GM12865 (cell line): Measurements from ENCODE around the gene MGMT.

Source experiments
- DNase-seq: peaks from one replicate; pipeline ENCODE4 v3.0.0; 2010; ENCODE audit warnings: low read depth
- H3K4me3 ChIP-seq: 2 replicates; pipeline ENCODE4 v1.5.1; 2011; ENCODE audit warnings: mild to moderate bottlenecking, low read depth, low read length, control low read depth
- TF ChIP-seq, protein P1 (sequence below): IDR thresholded peaks from 2 replicates; pipeline ENCODE4 v1.5.1; 2011; ENCODE audit warnings: low read length, control low read depth, low read depth, inconsistent platforms; ENCODE audit not compliant: insufficient read depth; ENCODE audit errors: missing control alignments

The MGMT gene

DNA sequence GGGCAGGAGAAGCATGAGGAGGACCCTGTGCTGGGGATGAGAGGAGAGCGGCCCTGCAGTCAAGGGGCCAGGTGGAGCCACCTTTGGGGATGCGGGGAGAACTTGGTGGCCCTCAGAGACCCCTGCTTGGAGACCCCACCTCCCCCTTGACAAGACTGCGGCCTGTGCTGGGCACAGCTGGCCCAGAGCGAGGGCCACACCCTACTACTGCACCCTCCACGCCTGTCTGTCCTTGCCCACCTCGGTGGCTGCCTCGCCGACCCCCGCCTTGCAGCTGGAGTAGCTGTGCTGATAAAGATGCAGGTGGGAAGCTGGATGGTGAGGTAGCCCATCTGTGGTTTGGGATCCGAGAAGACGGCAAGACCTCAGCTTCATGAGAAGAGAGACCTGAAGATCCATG is 186.8 kb downstream of the MGMT start:
- TF ChIP-seq, protein P1, sequence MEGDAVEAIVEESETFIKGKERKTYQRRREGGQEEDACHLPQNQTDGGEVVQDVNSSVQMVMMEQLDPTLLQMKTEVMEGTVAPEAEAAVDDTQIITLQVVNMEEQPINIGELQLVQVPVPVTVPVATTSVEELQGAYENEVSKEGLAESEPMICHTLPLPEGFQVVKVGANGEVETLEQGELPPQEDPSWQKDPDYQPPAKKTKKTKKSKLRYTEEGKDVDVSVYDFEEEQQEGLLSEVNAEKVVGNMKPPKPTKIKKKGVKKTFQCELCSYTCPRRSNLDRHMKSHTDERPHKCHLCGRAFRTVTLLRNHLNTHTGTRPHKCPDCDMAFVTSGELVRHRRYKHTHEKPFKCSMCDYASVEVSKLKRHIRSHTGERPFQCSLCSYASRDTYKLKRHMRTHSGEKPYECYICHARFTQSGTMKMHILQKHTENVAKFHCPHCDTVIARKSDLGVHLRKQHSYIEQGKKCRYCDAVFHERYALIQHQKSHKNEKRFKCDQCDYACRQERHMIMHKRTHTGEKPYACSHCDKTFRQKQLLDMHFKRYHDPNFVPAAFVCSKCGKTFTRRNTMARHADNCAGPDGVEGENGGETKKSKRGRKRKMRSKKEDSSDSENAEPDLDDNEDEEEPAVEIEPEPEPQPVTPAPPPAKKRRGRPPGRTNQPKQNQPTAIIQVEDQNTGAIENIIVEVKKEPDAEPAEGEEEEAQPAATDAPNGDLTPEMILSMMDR: no peak

DNA sequence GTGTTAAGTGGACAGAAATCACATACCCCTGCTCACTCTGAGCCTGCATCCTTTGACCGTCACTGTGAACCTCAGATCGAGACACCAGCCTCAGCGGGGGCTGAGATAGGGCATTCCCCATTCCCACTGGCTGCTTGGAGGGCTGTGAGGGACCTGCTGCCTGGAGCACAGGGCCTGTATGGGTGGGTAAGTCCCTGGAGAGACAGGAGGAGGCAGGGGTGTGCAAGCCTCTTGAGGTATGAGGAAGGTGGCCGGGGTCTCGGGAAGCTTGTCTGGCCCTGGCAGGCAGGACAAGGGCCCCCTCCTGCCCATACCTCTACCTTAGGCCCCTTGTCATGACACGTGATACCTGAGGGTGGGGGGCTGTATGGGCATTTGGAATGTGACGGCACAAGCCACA is 187.4 kb downstream of the MGMT start:
- H3K4me3 ChIP-seq: no peak overlapping the region
- no peak for DNase-seq
- TF ChIP-seq, protein P1: no peak

More for the DNA sequence above, 186.8 kb downstream of the MGMT start:
- no peak for DNase-seq
- no peak overlapping the region for H3K4me3 ChIP-seq

DNA sequence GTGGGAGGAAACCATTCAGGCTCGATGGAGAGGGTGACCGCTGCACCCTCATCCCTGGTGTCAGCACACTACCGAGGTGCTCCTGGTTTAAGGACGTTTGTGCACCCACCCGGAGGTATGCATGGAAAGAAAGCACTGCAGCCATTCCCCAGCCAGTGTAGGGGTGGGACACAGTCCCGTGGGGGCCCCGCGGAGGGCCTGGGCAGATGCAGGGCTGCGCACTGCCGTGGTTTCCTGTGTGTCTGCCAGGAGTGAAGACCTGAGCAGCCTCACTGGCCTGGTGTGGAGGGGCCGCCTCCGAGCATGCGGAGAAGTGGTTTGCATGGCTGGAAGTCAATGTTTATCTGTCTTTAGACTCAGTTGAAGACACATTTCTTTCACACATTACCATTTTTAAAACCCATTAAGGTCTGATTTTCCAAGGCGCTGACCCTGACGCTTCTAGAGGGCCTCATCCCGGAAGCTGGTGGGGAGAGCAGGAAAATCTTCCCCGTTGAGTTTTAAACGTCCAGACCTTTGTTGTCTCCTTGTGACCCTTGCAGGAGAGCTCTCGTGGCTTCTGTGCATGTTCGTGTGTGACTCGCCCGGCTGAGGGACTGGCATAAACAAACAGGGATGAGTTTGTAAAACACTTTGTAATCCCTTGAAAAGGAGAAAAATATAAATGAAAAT is 188.1 kb downstream of the MGMT start:
- TF ChIP-seq, protein P1: no peak
- no peak for DNase-seq
- no peak overlapping the region for H3K4me3 ChIP-seq

DNA sequence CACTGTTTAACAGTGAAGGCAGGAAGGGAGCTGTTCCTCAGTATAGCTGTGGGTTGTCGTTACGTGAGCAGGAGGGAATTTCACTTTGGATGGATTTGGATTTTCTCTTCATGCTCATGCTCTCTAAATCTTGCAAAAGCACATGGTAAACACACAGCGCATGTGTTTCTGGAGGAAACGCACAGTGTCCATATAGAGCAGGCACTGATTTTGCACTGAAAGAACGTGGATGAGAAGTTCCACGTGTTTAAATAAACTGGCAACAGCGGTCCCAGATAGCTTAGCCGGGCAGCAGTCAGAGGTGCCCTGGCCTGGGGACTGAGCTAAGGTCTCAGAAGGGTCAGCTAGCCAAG is 188.6 kb downstream of the MGMT start:
- no peak for DNase-seq
- TF ChIP-seq, protein P1: no peak
- no peak overlapping the region for H3K4me3 ChIP-seq

DNA sequence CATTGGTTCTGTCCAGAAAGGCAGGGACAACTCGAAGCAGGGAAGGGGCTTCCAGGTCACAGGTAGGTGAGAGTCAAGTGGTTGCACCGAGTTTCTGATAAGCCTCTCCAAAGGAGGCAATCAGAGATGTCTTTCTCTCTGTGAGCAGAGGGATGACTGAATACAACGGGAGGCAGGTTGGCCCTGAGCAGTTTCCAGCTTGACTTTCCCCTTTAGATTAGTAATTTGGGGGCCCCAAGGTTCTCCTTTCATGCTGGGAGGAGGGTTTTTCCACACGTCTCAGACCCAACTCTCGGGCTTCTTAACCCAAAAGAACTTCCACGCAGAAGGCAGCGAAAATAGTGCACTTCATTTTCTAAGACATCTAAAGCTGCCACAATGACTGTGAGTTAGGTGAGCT is 189.6 kb downstream of the MGMT start:
- no peak overlapping the region for H3K4me3 ChIP-seq
- TF ChIP-seq, protein P1: no peak

DNA sequence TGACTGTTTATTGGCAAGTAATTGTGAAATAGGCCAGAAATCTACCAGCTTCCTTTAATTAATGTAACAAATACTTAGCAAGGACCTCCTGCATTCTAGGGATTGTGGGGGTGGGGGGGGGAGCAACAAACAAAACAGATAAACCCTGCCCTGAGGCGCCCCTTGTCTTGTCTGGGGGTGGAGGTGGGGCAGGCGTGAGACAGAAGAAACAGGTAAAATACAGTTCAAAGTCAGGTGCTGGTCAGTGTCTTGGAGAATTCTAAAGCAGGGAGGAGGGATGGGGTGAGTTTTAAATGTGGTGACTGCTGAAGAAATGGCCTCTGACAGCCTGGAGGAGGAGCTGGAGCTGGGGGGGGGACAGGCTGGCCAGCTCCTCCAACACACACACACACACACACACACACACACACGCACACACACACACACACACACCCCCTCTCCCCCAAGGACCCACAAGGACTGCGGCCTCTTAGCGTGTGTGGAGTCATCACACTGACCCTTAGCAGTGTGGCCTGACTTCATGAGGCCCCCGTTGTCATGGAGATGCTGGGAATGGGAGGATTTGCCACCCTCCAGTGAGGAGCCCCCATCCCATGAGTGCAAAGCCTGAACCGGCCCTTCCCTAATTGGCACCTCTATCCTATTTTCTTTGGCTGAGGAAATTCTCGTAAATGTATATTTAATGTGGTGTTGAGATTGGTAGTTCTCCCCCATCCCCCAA is 190.4 kb downstream of the MGMT start:
- TF ChIP-seq, protein P1: no peak
- DNase-seq: no peak

More for the DNA sequence above, 189.6 kb downstream of the MGMT start:
- DNase-seq: no peak

More for the DNA sequence above, 190.4 kb downstream of the MGMT start:
- H3K4me3 ChIP-seq: no peak overlapping the region
